ENCODE data around the gene NEMP1.

The NEMP1 gene

GRCh38 chr12:57008178-57008577, 70.4 kb downstream of the NEMP1 start:
- TF ChIP-seq RAD21 (IDR thresholded peaks at IDR 0.05; ENCODE audit: low read depth) (peak; percentile 91), CEBPB (IDR thresholded peaks at IDR 0.05) (no peak)

GRCh38 chr12:57006809-57007475, 71.6 kb downstream of the NEMP1 start:
- TF ChIP-seq FOXM1 (IDR thresholded peaks at IDR 0.05; ENCODE audit: borderline replicate concordance, low read depth), result no peak
- TF ChIP-seq CEBPB (IDR thresholded peaks at IDR 0.05), result no peak
- no peak for TF ChIP-seq MAX (IDR thresholded peaks at IDR 0.05)
- TF ChIP-seq USF1 (IDR thresholded peaks at IDR 0.05), result no peak
- TF ChIP-seq EP300 (IDR thresholded peaks at IDR 0.05; ENCODE audit: borderline replicate concordance), result no peak
- TF ChIP-seq TEAD4 (IDR thresholded peaks at IDR 0.05), result no peak
- TF ChIP-seq YY1 (IDR thresholded peaks at IDR 0.05; ENCODE audit: low read depth), result no peak
- no peak for TF ChIP-seq RAD21 (IDR thresholded peaks at IDR 0.05; ENCODE audit: low read depth)
- TF ChIP-seq REST (IDR thresholded peaks at IDR 0.05; ENCODE audit: low read depth), result no peak
- no peak for TF ChIP-seq CREB1 (IDR thresholded peaks at IDR 0.05; ENCODE audit: low read depth)
- TF ChIP-seq EGR1 (IDR thresholded peaks at IDR 0.05), result no peak
- TF ChIP-seq TCF12 (IDR thresholded peaks at IDR 0.05; ENCODE audit: low read depth), result no peak
- TF ChIP-seq NFIC (IDR thresholded peaks at IDR 0.05), result no peak
- TF ChIP-seq TAF1 (IDR thresholded peaks at IDR 0.05; ENCODE audit: low read depth), result no peak
- TF ChIP-seq ZBTB7A (IDR thresholded peaks at IDR 0.05; ENCODE audit: low read depth), result no peak

GRCh38 chr12:57005980-57006808, 72.4 kb downstream of the NEMP1 start, which contains the start of gene ZBTB39:
ZBTB39 (minus strand) TSS chr12:57006546; CDS start chr12:57004917, 1,629 bp downstream.
- peak; percentile 43; the same call in 1 of the 2 replicates for TF ChIP-seq TAF1 (IDR thresholded peaks at IDR 0.05; ENCODE audit: low read depth)
- no peak for TF ChIP-seq CEBPB (IDR thresholded peaks at IDR 0.05)
- peak; percentile 80; the same call in 1 of the 2 replicates for TF ChIP-seq ZBTB7A (IDR thresholded peaks at IDR 0.05; ENCODE audit: low read depth)

Measured in Ishikawa (cell line).